SW480 (cell line): Measurements from ENCODE around the gene PLIN1.
"Not testable (repeated sequence)": the region's sequence is repeated elsewhere in the genome, so short reads cannot be mapped to it uniquely, and the experiment has no call there.

Experiments used
- DNase-seq: peaks from one replicate; pipeline ENCODE4 v3.0.0-alpha.2; 2016; ENCODE audit warnings: low spot score

PLIN1 gene

GRCh38 chr15:89679212-89679611 lies at the start of gene PLIN1:
TSS of gene PLIN1 (minus strand) at chr15:89679367. CDS start at chr15:89677489, 1,878 bp downstream.
- DNase-seq = no peak

GRCh38 chr15:89728254-89728653 lies 49.1 kb upstream of the PLIN1 start:
- DNase-seq = no peak

- DNase-seq = no peak
Measured at GRCh38 chr15:89725064-89725463, 45.9 kb upstream of the PLIN1 start.

- no peak for DNase-seq
Measured at GRCh38 chr15:89724621-89725020, 45.5 kb upstream of the PLIN1 start.

- DNase-seq = no peak
Measured at GRCh38 chr15:89723031-89723430, 43.9 kb upstream of the PLIN1 start.

- no peak for DNase-seq
Measured at GRCh38 chr15:89714775-89715174, 35.6 kb upstream of the PLIN1 start.

GRCh38 chr15:89707577-89707976 lies 28.4 kb upstream of the PLIN1 start:
- no peak for DNase-seq

GRCh38 chr15:89704411-89704810 lies 25.2 kb upstream of the PLIN1 start:
- no peak for DNase-seq

GRCh38 chr15:89695198-89695597 lies 16.0 kb upstream of the PLIN1 start:
- DNase-seq = no peak

GRCh38 chr15:89693696-89694095 lies 14.5 kb upstream of the PLIN1 start:
- DNase-seq = no peak

- no peak for DNase-seq
Measured at GRCh38 chr15:89693091-89693490, 13.9 kb upstream of the PLIN1 start.

GRCh38 chr15:89690276-89691218 lies 11.4 kb upstream of the PLIN1 start, which contains the start of the genes PEX11A and WDR93:
TSS of gene PEX11A (minus strand) at chr15:89690754. CDS start at chr15:89690632, 122 bp downstream.
TSS of gene WDR93 (plus strand) at chr15:89690811. CDS start at chr15:89701747, 10,936 bp downstream.
- DNase-seq = peak; percentile 80

- DNase-seq = not testable (repeated sequence)
Measured at GRCh38 chr15:89689930-89690275, 10.7 kb upstream of the PLIN1 start.

GRCh38 chr15:89686522-89686921 lies 7.4 kb upstream of the PLIN1 start:
- no peak for DNase-seq

GRCh38 chr15:89685995-89686394 lies 6.8 kb upstream of the PLIN1 start:
- no peak for DNase-seq

GRCh38 chr15:89681146-89681545 lies 2.0 kb upstream of the PLIN1 start:
- DNase-seq = no peak

- DNase-seq = no peak
Measured at GRCh38 chr15:89680282-89680873, 1.2 kb upstream of the PLIN1 start.

GRCh38 chr15:89677381-89677780 lies 1.8 kb downstream of the PLIN1 start:
- DNase-seq = no peak

- DNase-seq = no peak
Measured at GRCh38 chr15:89675606-89676005, 3.6 kb downstream of the PLIN1 start.

- DNase-seq = no peak
Measured at GRCh38 chr15:89674526-89674925, 4.6 kb downstream of the PLIN1 start.

GRCh38 chr15:89673165-89673512 lies 6.0 kb downstream of the PLIN1 start:
- no peak for DNase-seq

- DNase-seq = no peak
Measured at GRCh38 chr15:89672221-89673164, 6.7 kb downstream of the PLIN1 start.
